ENCODE data around the gene TMEM38B.

- TF ChIP-seq, protein P1, sequence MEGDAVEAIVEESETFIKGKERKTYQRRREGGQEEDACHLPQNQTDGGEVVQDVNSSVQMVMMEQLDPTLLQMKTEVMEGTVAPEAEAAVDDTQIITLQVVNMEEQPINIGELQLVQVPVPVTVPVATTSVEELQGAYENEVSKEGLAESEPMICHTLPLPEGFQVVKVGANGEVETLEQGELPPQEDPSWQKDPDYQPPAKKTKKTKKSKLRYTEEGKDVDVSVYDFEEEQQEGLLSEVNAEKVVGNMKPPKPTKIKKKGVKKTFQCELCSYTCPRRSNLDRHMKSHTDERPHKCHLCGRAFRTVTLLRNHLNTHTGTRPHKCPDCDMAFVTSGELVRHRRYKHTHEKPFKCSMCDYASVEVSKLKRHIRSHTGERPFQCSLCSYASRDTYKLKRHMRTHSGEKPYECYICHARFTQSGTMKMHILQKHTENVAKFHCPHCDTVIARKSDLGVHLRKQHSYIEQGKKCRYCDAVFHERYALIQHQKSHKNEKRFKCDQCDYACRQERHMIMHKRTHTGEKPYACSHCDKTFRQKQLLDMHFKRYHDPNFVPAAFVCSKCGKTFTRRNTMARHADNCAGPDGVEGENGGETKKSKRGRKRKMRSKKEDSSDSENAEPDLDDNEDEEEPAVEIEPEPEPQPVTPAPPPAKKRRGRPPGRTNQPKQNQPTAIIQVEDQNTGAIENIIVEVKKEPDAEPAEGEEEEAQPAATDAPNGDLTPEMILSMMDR (IDR thresholded peaks at IDR 0.05; ENCODE audit: low read depth, low read length): no peak
- no peak for TF ChIP-seq EZH2phosphoT487 (IDR thresholded peaks at IDR 0.05; ENCODE audit: low read depth)
Observed at GRCh38 chr9:105737205-105737604, 42.9 kb downstream of the TMEM38B start.

All from OCI-LY3 (cell line).